H1 (cell line): ENCODE measurements around the gene RASA4B. TPM values are rescaled to one million over a fixed set of nuclear protein-coding genes. Genes with fewer than 3 reads are reported as not detected.
A peak's percentile ranks its signal among the peaks of the same experiment; 100 is the strongest.
"Not testable (repeated sequence)": the region's sequence is repeated elsewhere in the genome, so short reads cannot be mapped to it uniquely, and the experiment has no call there.

Experiments
- CTCF ChIA-PET: fragments of 300-600 bp; sonication (Branson Sonifier 250); formaldehyde crosslinking; loops from one replicate; lab custom pipeline; 2021; ENCODE audit not compliant: partially characterized antibody; lab: Charles Lee
- POLR2A ChIA-PET: fragments of 300-600 bp; sonication (Branson Sonifier 250); formaldehyde crosslinking; loops from one replicate; lab custom pipeline; 2021; ENCODE audit warnings: inconsistent platforms; ENCODE audit not compliant: partially characterized antibody; lab: Charles Lee
- DNase-seq, 2 experiments: peaks; one replicate each; pipeline versions ENCODE4 v3.0.0 to v3.0.0-alpha.2; 2010 to 2022; ENCODE audit warnings: low spot score in 2 of 2, low read depth in 1 of 2, mixed read lengths in 1 of 2
- FAIRE-seq: peaks from 2 replicates; lab custom pipeline; 2011; peaks lifted over from hg19 to GRCh38; lab: Jason Lieb, UNC
- H2AFZ ChIP-seq: 2 replicates; pipeline ENCODE4 v1.8.1; 2012; ENCODE audit warnings: low read length, inconsistent platforms
- H2AK5ac ChIP-seq: 2 replicates; pipeline ENCODE4 v1.6.1; 2013; ENCODE audit warnings: low read depth, low read length
- H2BK120ac ChIP-seq: replicated peaks from 2 replicates; pipeline ENCODE3; 2013; ENCODE audit warnings: low read depth, low read length, inconsistent platforms
- H2BK12ac ChIP-seq: 2 replicates; pipeline ENCODE4 v1.6.1; 2013; ENCODE audit warnings: low read depth, low read length
- H2BK15ac ChIP-seq: 2 replicates; pipeline ENCODE4 v1.6.1; 2013; ENCODE audit warnings: low read length
- H2BK20ac ChIP-seq: 2 replicates; pipeline ENCODE4 v1.6.1; 2013; ENCODE audit warnings: low read length
- H2BK5ac ChIP-seq: 2 replicates; pipeline ENCODE4 v1.6.1; 2013; ENCODE audit warnings: low read depth, low read length
- H3K14ac ChIP-seq: 2 replicates; pipeline ENCODE4 v1.6.1; 2013; ENCODE audit warnings: inconsistent platforms; ENCODE audit not compliant: insufficient read length
- H3K18ac ChIP-seq: 2 replicates; pipeline ENCODE4 v1.6.1; 2013; ENCODE audit warnings: low read length; ENCODE audit errors: extremely low read depth
- H3K23ac ChIP-seq: 2 replicates; pipeline ENCODE4 v1.6.1; 2013; ENCODE audit warnings: inconsistent platforms; ENCODE audit not compliant: insufficient read length
- H3K23me2 ChIP-seq: 2 replicates; pipeline ENCODE4 v1.6.1; 2013; ENCODE audit warnings: low read depth, low read length
- H3K27ac ChIP-seq: 2 replicates; pipeline ENCODE4 v1.6.1; 2011; ENCODE audit warnings: low read depth, low read length, inconsistent platforms
- H3K27me3 ChIP-seq, 4 experiments: replicated peaks in 1 of 4; 1 replicate in 1 of 4; 2 replicates in 3 of 4; pipeline versions ENCODE4 v1.6.1 to v1.8.1; 2011 to 2013; ENCODE audit warnings: low read length in 3 of 4, mild to moderate bottlenecking in 3 of 4, inconsistent platforms in 2 of 4, mixed read lengths in 2 of 4, moderate library complexity in 1 of 4; ENCODE audit not compliant: control insufficient read depth in 3 of 4, insufficient read depth in 3 of 4; ENCODE audit errors: extremely low read depth in 1 of 4
- H3K36me3 ChIP-seq, 4 experiments: 2 replicates each; pipeline versions ENCODE4 v1.6.1 to v1.8.1; 2011 to 2013; ENCODE audit warnings: mild to moderate bottlenecking in 4 of 4, low read length in 3 of 4, moderate library complexity in 2 of 4, control low read depth in 1 of 4, inconsistent platforms in 1 of 4; ENCODE audit not compliant: insufficient read depth in 4 of 4, control insufficient read depth in 2 of 4
- H3K4ac ChIP-seq: replicated peaks from 2 replicates; pipeline ENCODE3; 2013; ENCODE audit warnings: low read length, low read depth, mixed read lengths, inconsistent platforms; ENCODE audit not compliant: insufficient read length
- H3K4me1 ChIP-seq, 4 experiments: replicated peaks in 1 of 4; 1 replicate in 1 of 4; 2 replicates in 3 of 4; pipeline versions ENCODE4 v1.6.1 to v1.8.1; 2011 to 2013; ENCODE audit warnings: low read length in 3 of 4, inconsistent platforms in 2 of 4, mixed read lengths in 1 of 4; ENCODE audit not compliant: insufficient read depth in 4 of 4, control insufficient read depth in 3 of 4
- H3K4me2 ChIP-seq, 2 experiments: 2 replicates each; pipeline versions ENCODE4 v1.6.1 to v1.8.1; 2011 to 2013; ENCODE audit warnings: low read depth in 2 of 2, low read length in 2 of 2, control low read depth in 1 of 2, inconsistent platforms in 1 of 2, mild to moderate bottlenecking in 1 of 2; ENCODE audit not compliant: insufficient read depth in 1 of 2
- H3K4me3 ChIP-seq, 4 experiments: fragments of 200-600, 300-600 bp in 1 of 4; sonication (generic), shearing (Covaris generic), sonication (Bioruptor Twin) in 1 of 4; 2 replicates each; pipeline versions ENCODE4 v1.5.1 to v1.8.1; 2011 to 2016; ENCODE audit warnings: low read length in 4 of 4, low read depth in 3 of 4, control low read depth in 2 of 4, inconsistent platforms in 2 of 4, mild to moderate bottlenecking in 2 of 4, mixed read lengths in 1 of 4, moderate library complexity in 1 of 4; ENCODE audit not compliant: insufficient read depth in 2 of 4; ENCODE audit errors: extremely low read depth in 1 of 4
- H3K56ac ChIP-seq: replicated peaks from 2 replicates; pipeline ENCODE3; 2013; ENCODE audit warnings: low read depth, mild to moderate bottlenecking, mixed read lengths, low read length, inconsistent platforms; ENCODE audit not compliant: insufficient read length
- H3K79me1 ChIP-seq: 2 replicates; pipeline ENCODE4 v1.6.1; 2013; ENCODE audit warnings: low read depth, low read length, control low read depth
- H3K79me2 ChIP-seq, 2 experiments: 2 replicates each; pipeline versions ENCODE4 v1.6.1 to v1.8.1; 2012 to 2013; ENCODE audit warnings: low read length in 2 of 2, mild to moderate bottlenecking in 2 of 2, inconsistent platforms in 1 of 2; ENCODE audit not compliant: insufficient read depth in 2 of 2, control insufficient read depth in 1 of 2
- H3K9ac ChIP-seq, 4 experiments: replicated peaks in 1 of 4; 1 replicate in 1 of 4; 2 replicates in 3 of 4; pipeline versions ENCODE4 v1.6.1 to v1.8.1; 2011 to 2013; ENCODE audit warnings: low read depth in 3 of 4, low read length in 3 of 4, control low read depth in 2 of 4, mild to moderate bottlenecking in 2 of 4, moderate library complexity in 2 of 4, inconsistent platforms in 1 of 4; ENCODE audit errors: extremely low read depth in 1 of 4
- H3K9me3 ChIP-seq, 2 experiments: 2 replicates each; pipeline versions ENCODE4 v1.6.1 to v1.8.1; 2012 to 2013; ENCODE audit warnings: mild to moderate bottlenecking in 2 of 2, moderate library complexity in 2 of 2, control low read depth in 1 of 2, inconsistent platforms in 1 of 2, low read depth in 1 of 2, low read length in 1 of 2, mixed read lengths in 1 of 2; ENCODE audit not compliant: insufficient read depth in 2 of 2
- H4K20me1 ChIP-seq, 2 experiments: replicated peaks in 1 of 2; 2 replicates each; pipeline versions ENCODE3 to v1.8.1; 2011 to 2013; ENCODE audit warnings: inconsistent platforms in 2 of 2, low read length in 2 of 2, mild to moderate bottlenecking in 1 of 2; ENCODE audit not compliant: insufficient read depth in 2 of 2, control insufficient read depth in 1 of 2
- H4K5ac ChIP-seq: 2 replicates; pipeline ENCODE4 v1.6.1; 2013; ENCODE audit warnings: low read length, low read depth, mixed read lengths, inconsistent platforms; ENCODE audit not compliant: insufficient read length
- H4K8ac ChIP-seq: 2 replicates; pipeline ENCODE4 v1.8.0; 2013; ENCODE audit warnings: mild to moderate bottlenecking, moderate library complexity, low read length, inconsistent platforms; ENCODE audit not compliant: insufficient read depth; ENCODE audit errors: extremely low read depth
- H4K91ac ChIP-seq: replicated peaks from 2 replicates; pipeline ENCODE3; 2013; ENCODE audit warnings: low read length, mixed read lengths, inconsistent platforms; ENCODE audit not compliant: insufficient read length
- WGBS, 2 experiments: shearing (Covaris generic) in 1 of 2; methylation state at CpG; one replicate each; pipeline versions ENCODE4 v1.1.6 to v1.1.7; 2013 to 2015; ENCODE audit warnings: low lambda C conversion rate in 2 of 2, mixed read lengths in 2 of 2, inconsistent platforms in 1 of 2, low coverage in 1 of 2, missing lambda C conversion rate in 1 of 2; ENCODE audit not compliant: insufficient replicate concordance in 2 of 2, insufficient coverage in 1 of 2, insufficient read length in 1 of 2; ENCODE audit errors: extremely low coverage in 1 of 2, missing lambda C conversion rate in 1 of 2; 5-methylcytosine and 5-hydroxymethylcytosine counted together
- polyA plus RNA-seq, 7 experiments: library from polyadenylated mRNA; depleted of rRNA in 3 of 7; stranded (reverse) in 5 of 7; unstranded in 2 of 7; fragments of >200 nt in 5 of 7; fragments of 200-250 nt in 2 of 7; gene quantifications; 1 replicate in 5 of 7; 2 replicates in 1 of 7; 4 replicates in 1 of 7; pipeline versions ENCODE4 v1.2.1 to v1.2.3, GENCODE V29; 2011 to 2013; ENCODE audit warnings: missing spikeins in 2 of 7, mixed read lengths in 2 of 7
- total RNA-seq: library from RNA; stranded (reverse); fragmentation: NEBNext Ultra II Directional; extraction: Animal tissue kit (Norgen Biotek cat#: 25700); gene quantifications from 2 replicates; pipeline ENCODE4 v1.2.1, GENCODE V29; 2021

The RASA4B gene
- total and polyA plus RNA-seq, 2 of the 8 experiments (the other 6 are each of a cell fraction or from before 2014, with no cell fraction given), result 3.4 to 6.7 TPM

DNA sequence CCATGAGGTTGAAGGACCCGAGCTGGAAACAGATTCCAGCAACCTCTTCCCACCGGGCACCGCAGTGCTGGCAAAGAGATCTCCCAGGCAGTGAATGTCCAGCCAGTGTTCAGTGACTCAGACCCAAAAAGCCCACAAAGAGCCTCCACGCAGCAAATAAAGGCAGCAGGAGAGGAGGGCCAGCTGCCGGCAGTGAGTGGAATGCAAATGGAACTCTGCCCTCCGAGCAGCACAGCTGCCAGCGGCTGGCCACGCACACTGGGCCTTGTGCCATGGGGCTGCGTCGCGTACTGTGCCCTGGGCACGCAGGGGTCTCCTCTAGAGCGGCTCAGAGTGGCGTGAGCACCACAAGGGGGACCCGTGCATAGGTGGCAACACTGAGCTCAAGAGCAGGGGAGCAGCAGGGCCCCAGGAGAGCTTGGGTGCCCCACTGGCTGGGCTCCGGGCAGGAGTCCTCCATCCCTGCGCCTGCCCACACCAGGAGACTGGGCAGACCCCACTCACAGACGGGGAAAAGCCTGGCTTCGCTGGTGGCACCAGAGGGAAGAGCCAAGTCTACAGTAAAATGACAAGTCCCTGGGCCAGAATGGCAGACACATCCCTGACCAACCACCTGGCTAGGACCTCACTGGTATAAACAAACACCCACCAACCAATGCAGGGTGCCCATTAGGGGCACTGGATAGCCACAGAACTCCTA, 42.7 kb downstream of the RASA4B start:
- H3K9me3 ChIP-seq, H2BK15ac ChIP-seq, POLR2A ChIA-PET, H2AFZ ChIP-seq, H3K23me2 ChIP-seq, H3K27ac ChIP-seq, H3K4ac ChIP-seq, H4K20me1 ChIP-seq, H3K23ac ChIP-seq, H3K56ac ChIP-seq, H2BK20ac ChIP-seq, H3K9ac ChIP-seq, H3K79me2 ChIP-seq, H3K4me2 ChIP-seq, H4K91ac ChIP-seq, H2BK120ac ChIP-seq, H3K79me1 ChIP-seq, CTCF ChIA-PET, H3K14ac ChIP-seq, FAIRE-seq, H3K4me1 ChIP-seq, H4K5ac ChIP-seq, H3K27me3 ChIP-seq, H2BK5ac ChIP-seq, H2BK12ac ChIP-seq, H2AK5ac ChIP-seq, H4K8ac ChIP-seq, H3K18ac ChIP-seq, H3K4me3 ChIP-seq: not testable (repeated sequence)
- 97% methylated on average over 6 of the region's 19 CpGs; no CpG with 5 or more reads in 1 of the 2 experiments for WGBS, 2 experiments
- peak in 1 of 2 experiments; percentile 27 for DNase-seq
- H3K36me3 ChIP-seq, result peaks cover 2 to 14% (median 8%) of the 10 kb centered on the region in 4 experiments; a peak in 5 of 8 replicates

- H4K8ac ChIP-seq, H3K14ac ChIP-seq, H2BK12ac ChIP-seq, H3K18ac ChIP-seq, H3K4me3 ChIP-seq, H3K4ac ChIP-seq, H4K5ac ChIP-seq, H3K27me3 ChIP-seq, H2AFZ ChIP-seq, H2BK120ac ChIP-seq, H3K9ac ChIP-seq, H3K4me1 ChIP-seq, H4K91ac ChIP-seq, H4K20me1 ChIP-seq, H3K23me2 ChIP-seq, H3K56ac ChIP-seq, H3K79me2 ChIP-seq, H2BK5ac ChIP-seq, H3K23ac ChIP-seq, H2BK20ac ChIP-seq, H3K9me3 ChIP-seq, H3K4me2 ChIP-seq, H2BK15ac ChIP-seq, H3K27ac ChIP-seq, H2AK5ac ChIP-seq, FAIRE-seq, H3K79me1 ChIP-seq: not testable (repeated sequence)
- H3K36me3 ChIP-seq, result peaks cover 2 to 14% (median 8%) of the 10 kb centered on the region in 4 experiments; a peak in 5 of 8 replicates
- WGBS, 2 experiments, result no CpG with 5 or more reads among the region's 14 CpGs
- ChIA-PET CTCF (interaction anchor here (1.5 kb wide), 1 partner anchor 62 kb away, joined by 3 read pairs; no protein-coding TSS in a partner anchor), POLR2A (interaction anchor here (1.3 kb wide), 1 partner anchor 10 kb away, joined by 5 read pairs; the partner anchor contains the start of genes ALKBH4 and LRWD1)
- DNase-seq, result peak in 1 of 2 experiments; percentile 35
Measured at GRCh38 chr7:102474116-102474515, 43.5 kb downstream of the RASA4B start.
